ENCODE results near the gene COA8. TPM values are rescaled to one million over a fixed set of nuclear protein-coding genes. Genes with fewer than 3 reads are reported as not detected.

The COA8 gene
- total and polyA plus RNA-seq, 2 of the 13 experiments (the other 11 are each of a cell fraction or from before 2014, with no cell fraction given): 10.9 to 25.1 TPM

DNA sequence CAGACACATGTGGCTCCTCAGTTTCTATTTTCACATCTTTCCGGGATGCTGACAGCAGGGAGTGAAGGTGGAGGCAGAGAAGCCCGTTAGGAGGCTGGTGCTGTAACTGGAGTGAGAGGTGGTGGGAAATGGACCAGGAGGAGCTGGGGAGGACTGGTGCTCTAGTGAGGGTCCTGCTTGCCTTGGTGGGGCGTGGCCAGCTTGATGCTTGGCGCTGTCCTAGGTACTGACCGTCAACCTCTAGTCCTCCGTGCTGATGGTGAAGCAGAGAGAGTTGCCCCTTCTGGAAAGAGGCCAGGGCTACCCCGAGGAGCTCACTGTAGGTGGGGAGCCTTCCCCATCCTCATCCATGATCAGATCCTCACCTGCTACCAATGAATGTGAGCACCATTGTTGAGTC, 32.4 kb upstream of the COA8 start (continued):
- TF ChIP-seq NFKB2 (CRISPR knock-in tag; IDR thresholded peaks at IDR 0.05; ENCODE audit: borderline replicate concordance): no peak
- TF ChIP-seq RXRB (CRISPR knock-in tag; IDR thresholded peaks at IDR 0.05; ENCODE audit: borderline replicate concordance): no peak
- peak; percentile 66 for TF ChIP-seq SAP130 (CRISPR knock-in tag; IDR thresholded peaks at IDR 0.05; ENCODE audit: low read depth)
- no peak for TF ChIP-seq ZC3H4 (CRISPR knock-in tag; IDR thresholded peaks at IDR 0.05; ENCODE audit: borderline replicate concordance)
- no peak for TF ChIP-seq ZBTB21 (CRISPR knock-in tag; IDR thresholded peaks at IDR 0.05)
- TF ChIP-seq, protein P1, sequence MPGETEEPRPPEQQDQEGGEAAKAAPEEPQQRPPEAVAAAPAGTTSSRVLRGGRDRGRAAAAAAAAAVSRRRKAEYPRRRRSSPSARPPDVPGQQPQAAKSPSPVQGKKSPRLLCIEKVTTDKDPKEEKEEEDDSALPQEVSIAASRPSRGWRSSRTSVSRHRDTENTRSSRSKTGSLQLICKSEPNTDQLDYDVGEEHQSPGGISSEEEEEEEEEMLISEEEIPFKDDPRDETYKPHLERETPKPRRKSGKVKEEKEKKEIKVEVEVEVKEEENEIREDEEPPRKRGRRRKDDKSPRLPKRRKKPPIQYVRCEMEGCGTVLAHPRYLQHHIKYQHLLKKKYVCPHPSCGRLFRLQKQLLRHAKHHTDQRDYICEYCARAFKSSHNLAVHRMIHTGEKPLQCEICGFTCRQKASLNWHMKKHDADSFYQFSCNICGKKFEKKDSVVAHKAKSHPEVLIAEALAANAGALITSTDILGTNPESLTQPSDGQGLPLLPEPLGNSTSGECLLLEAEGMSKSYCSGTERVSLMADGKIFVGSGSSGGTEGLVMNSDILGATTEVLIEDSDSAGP (CRISPR knock-in tag; IDR thresholded peaks at IDR 0.05; ENCODE audit: borderline replicate concordance): no peak
- TF ChIP-seq, protein P2, sequence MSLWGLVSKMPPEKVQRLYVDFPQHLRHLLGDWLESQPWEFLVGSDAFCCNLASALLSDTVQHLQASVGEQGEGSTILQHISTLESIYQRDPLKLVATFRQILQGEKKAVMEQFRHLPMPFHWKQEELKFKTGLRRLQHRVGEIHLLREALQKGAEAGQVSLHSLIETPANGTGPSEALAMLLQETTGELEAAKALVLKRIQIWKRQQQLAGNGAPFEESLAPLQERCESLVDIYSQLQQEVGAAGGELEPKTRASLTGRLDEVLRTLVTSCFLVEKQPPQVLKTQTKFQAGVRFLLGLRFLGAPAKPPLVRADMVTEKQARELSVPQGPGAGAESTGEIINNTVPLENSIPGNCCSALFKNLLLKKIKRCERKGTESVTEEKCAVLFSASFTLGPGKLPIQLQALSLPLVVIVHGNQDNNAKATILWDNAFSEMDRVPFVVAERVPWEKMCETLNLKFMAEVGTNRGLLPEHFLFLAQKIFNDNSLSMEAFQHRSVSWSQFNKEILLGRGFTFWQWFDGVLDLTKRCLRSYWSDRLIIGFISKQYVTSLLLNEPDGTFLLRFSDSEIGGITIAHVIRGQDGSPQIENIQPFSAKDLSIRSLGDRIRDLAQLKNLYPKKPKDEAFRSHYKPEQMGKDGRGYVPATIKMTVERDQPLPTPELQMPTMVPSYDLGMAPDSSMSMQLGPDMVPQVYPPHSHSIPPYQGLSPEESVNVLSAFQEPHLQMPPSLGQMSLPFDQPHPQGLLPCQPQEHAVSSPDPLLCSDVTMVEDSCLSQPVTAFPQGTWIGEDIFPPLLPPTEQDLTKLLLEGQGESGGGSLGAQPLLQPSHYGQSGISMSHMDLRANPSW (CRISPR knock-in tag; IDR thresholded peaks at IDR 0.05; ENCODE audit: borderline replicate concordance): no peak
- no peak for TF ChIP-seq ZNF10 (CRISPR knock-in tag; IDR thresholded peaks at IDR 0.05; ENCODE audit: borderline replicate concordance, low read depth)
- no peak for TF ChIP-seq RBAK (CRISPR knock-in tag; IDR thresholded peaks at IDR 0.05)
- TF ChIP-seq, protein P3, sequence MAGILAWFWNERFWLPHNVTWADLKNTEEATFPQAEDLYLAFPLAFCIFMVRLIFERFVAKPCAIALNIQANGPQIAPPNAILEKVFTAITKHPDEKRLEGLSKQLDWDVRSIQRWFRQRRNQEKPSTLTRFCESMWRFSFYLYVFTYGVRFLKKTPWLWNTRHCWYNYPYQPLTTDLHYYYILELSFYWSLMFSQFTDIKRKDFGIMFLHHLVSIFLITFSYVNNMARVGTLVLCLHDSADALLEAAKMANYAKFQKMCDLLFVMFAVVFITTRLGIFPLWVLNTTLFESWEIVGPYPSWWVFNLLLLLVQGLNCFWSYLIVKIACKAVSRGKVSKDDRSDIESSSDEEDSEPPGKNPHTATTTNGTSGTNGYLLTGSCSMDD (CRISPR knock-in tag; IDR thresholded peaks at IDR 0.05): no peak
- TF ChIP-seq ZNF138 (CRISPR knock-in tag; IDR thresholded peaks at IDR 0.05; ENCODE audit: low read depth): no peak
- TF ChIP-seq TCF7L2 (IDR thresholded peaks at IDR 0.05; ENCODE audit: low read depth, low read length): no peak
- TF ChIP-seq, protein P4, sequence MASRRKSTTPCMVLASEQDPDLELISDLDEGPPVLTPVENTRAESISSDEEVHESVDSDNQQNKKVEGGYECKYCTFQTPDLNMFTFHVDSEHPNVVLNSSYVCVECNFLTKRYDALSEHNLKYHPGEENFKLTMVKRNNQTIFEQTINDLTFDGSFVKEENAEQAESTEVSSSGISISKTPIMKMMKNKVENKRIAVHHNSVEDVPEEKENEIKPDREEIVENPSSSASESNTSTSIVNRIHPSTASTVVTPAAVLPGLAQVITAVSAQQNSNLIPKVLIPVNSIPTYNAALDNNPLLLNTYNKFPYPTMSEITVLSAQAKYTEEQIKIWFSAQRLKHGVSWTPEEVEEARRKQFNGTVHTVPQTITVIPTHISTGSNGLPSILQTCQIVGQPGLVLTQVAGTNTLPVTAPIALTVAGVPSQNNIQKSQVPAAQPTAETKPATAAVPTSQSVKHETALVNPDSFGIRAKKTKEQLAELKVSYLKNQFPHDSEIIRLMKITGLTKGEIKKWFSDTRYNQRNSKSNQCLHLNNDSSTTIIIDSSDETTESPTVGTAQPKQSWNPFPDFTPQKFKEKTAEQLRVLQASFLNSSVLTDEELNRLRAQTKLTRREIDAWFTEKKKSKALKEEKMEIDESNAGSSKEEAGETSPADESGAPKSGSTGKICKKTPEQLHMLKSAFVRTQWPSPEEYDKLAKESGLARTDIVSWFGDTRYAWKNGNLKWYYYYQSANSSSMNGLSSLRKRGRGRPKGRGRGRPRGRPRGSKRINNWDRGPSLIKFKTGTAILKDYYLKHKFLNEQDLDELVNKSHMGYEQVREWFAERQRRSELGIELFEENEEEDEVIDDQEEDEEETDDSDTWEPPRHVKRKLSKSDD (CRISPR knock-in tag; IDR thresholded peaks at IDR 0.05; ENCODE audit: low read depth): no peak

Measured in HepG2 (cell line).